ENCODE measurements around the gene MMP13. TPM values are rescaled to one million over a fixed set of nuclear protein-coding genes. Genes with fewer than 3 reads are reported as not detected.

The MMP13 gene
- total RNA-seq, 2 donors from 2014 or later, result 3.0 TPM; not detected in 1

DNA sequence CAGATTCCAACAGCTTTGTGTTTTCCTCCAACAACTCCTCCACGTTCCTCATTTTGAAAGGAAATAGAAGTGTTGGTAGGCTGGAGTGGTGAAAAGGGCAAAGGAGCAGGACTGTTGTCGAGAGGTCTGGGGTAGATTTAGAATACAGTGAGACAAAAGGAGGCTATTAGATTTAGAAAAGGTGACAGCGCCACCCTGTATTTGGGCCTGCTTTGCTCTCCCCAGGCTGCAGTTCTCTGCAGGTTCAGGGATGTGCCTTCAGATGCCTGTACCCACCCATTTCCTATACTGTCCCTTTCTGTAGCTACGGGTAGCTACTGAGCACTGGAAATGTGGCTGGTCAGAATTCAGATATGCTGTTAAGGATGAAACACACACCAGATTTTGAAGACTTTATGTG lies 20.8 kb downstream of the MMP13 start:
- intact Hi-C loops (cut with DNase I), result no loop called here
- Histone ChIP-seq H3K36me3 (no peaks in the 10 kb centered on the region), H3K27ac (no peak overlapping the region), H3K4me1 (replicated peaks) (no peaks in the 10 kb centered on the region), H3K4me3 (no peak overlapping the region), H3K9me3 (no peaks in the 10 kb centered on the region), H3K27me3 (replicated peaks; ENCODE audit: insufficient read depth) (no peaks in the 10 kb centered on the region)
- DNase-seq (ENCODE audit: low spot score), result no peak
- TF ChIP-seq POLR2A (IDR thresholded peaks at IDR 0.05) (no peak), POLR2AphosphoS5 (IDR thresholded peaks at IDR 0.05) (no peak)
- TF ChIP-seq, protein P1, sequence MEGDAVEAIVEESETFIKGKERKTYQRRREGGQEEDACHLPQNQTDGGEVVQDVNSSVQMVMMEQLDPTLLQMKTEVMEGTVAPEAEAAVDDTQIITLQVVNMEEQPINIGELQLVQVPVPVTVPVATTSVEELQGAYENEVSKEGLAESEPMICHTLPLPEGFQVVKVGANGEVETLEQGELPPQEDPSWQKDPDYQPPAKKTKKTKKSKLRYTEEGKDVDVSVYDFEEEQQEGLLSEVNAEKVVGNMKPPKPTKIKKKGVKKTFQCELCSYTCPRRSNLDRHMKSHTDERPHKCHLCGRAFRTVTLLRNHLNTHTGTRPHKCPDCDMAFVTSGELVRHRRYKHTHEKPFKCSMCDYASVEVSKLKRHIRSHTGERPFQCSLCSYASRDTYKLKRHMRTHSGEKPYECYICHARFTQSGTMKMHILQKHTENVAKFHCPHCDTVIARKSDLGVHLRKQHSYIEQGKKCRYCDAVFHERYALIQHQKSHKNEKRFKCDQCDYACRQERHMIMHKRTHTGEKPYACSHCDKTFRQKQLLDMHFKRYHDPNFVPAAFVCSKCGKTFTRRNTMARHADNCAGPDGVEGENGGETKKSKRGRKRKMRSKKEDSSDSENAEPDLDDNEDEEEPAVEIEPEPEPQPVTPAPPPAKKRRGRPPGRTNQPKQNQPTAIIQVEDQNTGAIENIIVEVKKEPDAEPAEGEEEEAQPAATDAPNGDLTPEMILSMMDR (IDR thresholded peaks at IDR 0.05), result no peak
- WGBS, result 78% methylated on average over 4 of the region's 4 CpGs

DNA sequence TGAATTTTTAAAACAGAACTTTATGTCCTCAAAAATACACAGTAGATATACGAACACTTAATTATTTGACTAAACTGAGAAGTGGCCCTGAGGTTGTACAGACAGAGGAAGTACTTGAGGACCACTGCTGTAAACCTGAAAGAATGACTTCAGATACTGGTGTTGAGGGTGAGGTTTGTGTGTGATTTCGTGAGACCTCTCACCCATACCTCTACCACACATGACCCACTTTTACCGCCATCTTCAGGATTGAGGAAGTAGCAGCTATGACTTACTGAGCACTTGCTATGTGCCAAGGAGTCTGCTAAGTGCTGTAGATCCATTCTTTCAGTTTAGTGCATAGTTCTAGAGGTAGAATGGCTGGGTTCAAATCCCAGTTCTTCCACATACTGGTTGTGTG lies 21.9 kb downstream of the MMP13 start:
- TF ChIP-seq, protein P1 (IDR thresholded peaks at IDR 0.05), result no peak
- TF ChIP-seq POLR2A (IDR thresholded peaks at IDR 0.05), result no peak
- TF ChIP-seq POLR2AphosphoS5 (IDR thresholded peaks at IDR 0.05), result no peak
- no peak for DNase-seq (ENCODE audit: low spot score)
- no peaks in the 10 kb centered on the region for H3K27me3 ChIP-seq (replicated peaks; ENCODE audit: insufficient read depth)
- intact Hi-C loops (cut with DNase I), result no loop called here
- no peaks in the 10 kb centered on the region for H3K9me3 ChIP-seq
- H3K27ac ChIP-seq, result no peak overlapping the region
- 90% methylated on average over 3 of the region's 3 CpGs for WGBS
- H3K36me3 ChIP-seq, result no peaks in the 10 kb centered on the region
- no peaks in the 10 kb centered on the region for H3K4me1 ChIP-seq (replicated peaks)
- H3K4me3 ChIP-seq, result no peak overlapping the region

DNA sequence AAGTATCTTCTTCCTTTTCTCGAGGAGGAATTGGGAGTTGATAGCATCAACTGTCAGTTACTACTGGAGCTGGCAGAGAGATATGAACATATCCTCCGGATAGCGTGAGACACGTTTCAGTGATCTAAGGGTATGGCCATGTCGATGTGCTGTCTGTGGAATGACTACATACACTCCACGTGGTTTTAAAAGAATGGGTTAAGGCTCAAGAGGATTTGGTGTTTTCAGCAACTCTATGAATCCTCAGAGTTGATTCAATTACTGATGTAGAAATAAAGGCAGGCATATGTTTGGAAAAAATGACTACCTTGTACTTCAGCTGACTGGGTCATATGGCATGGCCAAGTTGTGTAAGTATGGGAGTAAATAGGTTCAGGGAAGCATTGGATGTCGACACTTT lies 22.9 kb downstream of the MMP13 start:
- Histone ChIP-seq H3K36me3 (no peaks in the 10 kb centered on the region), H3K4me3 (no peak overlapping the region), H3K4me1 (replicated peaks) (no peaks in the 10 kb centered on the region), H3K27me3 (replicated peaks; ENCODE audit: insufficient read depth) (no peaks in the 10 kb centered on the region), H3K9me3 (no peaks in the 10 kb centered on the region), H3K27ac (no peak overlapping the region)
- DNase-seq (ENCODE audit: low spot score), result no peak
- no peak for TF ChIP-seq POLR2AphosphoS5 (IDR thresholded peaks at IDR 0.05)
- TF ChIP-seq POLR2A (IDR thresholded peaks at IDR 0.05), result no peak
- TF ChIP-seq, protein P1 (IDR thresholded peaks at IDR 0.05), result no peak
- WGBS, result 86% methylated on average over 7 of the region's 7 CpGs
- intact Hi-C loops (cut with DNase I), result no loop called here

DNA sequence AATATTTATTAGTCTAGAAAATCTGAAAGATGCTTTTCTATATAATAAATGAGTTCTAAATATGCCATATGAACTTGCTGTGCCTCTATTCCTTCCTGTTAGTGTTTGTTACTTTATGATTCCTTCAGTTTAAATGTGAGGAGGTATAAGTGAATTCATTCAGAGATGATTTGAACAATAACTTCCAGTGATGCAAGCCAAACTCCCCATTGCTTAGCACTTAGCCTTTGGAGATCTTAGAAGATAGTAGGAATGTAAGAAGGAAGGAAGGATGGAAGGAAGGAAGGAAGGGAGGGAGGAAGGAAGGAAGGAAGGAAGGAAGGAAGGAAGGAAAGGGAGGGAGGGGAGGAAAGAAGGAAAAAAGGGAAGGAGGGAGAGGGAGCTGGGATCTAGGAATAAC lies 25.1 kb downstream of the MMP13 start:
- no peaks in the 10 kb centered on the region for H3K27me3 ChIP-seq (replicated peaks; ENCODE audit: insufficient read depth)
- intact Hi-C loops (cut with DNase I), result no loop called here
- TF ChIP-seq POLR2AphosphoS5 (IDR thresholded peaks at IDR 0.05) (no peak), POLR2A (IDR thresholded peaks at IDR 0.05) (no peak)
- TF ChIP-seq, protein P1 (IDR thresholded peaks at IDR 0.05), result no peak
- no peak overlapping the region for H3K4me3 ChIP-seq
- H3K9me3 ChIP-seq, result no peaks in the 10 kb centered on the region
- no peaks in the 10 kb centered on the region for H3K36me3 ChIP-seq
- no peak overlapping the region for H3K27ac ChIP-seq
- DNase-seq (ENCODE audit: low spot score), result no peak
- no peaks in the 10 kb centered on the region for H3K4me1 ChIP-seq (replicated peaks)

DNA sequence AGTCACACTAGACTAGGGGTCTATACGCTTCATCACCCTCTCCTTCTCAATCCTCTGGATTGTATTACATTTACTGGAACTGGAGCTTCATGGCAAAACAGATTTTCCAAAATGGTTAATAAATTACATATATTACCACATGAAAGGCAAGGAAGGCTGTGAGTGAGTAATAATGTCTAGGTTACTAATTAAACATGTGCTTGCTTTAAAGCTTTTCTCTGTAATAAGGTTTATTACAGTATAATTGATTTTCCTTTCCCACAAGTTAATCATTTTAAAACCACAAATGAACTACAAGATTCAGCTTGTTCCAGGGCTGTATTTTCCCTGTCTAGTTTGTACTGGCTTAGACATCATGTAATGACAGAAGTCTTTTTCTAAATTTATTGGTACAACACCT lies 25.6 kb downstream of the MMP13 start:
- no peak overlapping the region for H3K27ac ChIP-seq
- H3K36me3 ChIP-seq, result no peaks in the 10 kb centered on the region
- no peak overlapping the region for H3K4me3 ChIP-seq
- no peaks in the 10 kb centered on the region for H3K27me3 ChIP-seq (replicated peaks; ENCODE audit: insufficient read depth)
- 80% methylated on average over 1 of the region's 1 CpG for WGBS
- no peaks in the 10 kb centered on the region for H3K4me1 ChIP-seq (replicated peaks)
- H3K9me3 ChIP-seq, result no peaks in the 10 kb centered on the region
- no peak for DNase-seq (ENCODE audit: low spot score)
- TF ChIP-seq, protein P1 (IDR thresholded peaks at IDR 0.05), result no peak
- no peak for TF ChIP-seq POLR2A (IDR thresholded peaks at IDR 0.05)
- intact Hi-C loops (cut with DNase I), result no loop called here
